HG03432 (cell line): Measurements from ENCODE around the gene TMEM184B.

Experiments used
- ATAC-seq: cut with Tn5 transposase; IDR thresholded peaks from one replicate; pipeline ENCODE4 v1.9.1; 2021; ENCODE audit warnings: mild to moderate bottlenecking, moderate library complexity; ENCODE audit not compliant: unreplicated experiment

Gene TMEM184B

GRCh38 chr22:38272373-38273134 lies at the start of gene TMEM184B:
TMEM184B (minus strand) TSS chr22:38273010; CDS start chr22:38247961, 25,049 bp downstream.
- peak; percentile 80 for ATAC-seq

GRCh38 chr22:38320605-38321402 lies 48.0 kb upstream of the TMEM184B start:
- ATAC-seq = no peak

- no peak for ATAC-seq
Observed at GRCh38 chr22:38318792-38319773, 46.3 kb upstream of the TMEM184B start.

GRCh38 chr22:38317995-38318715 lies 45.3 kb upstream of the TMEM184B start:
- no peak for ATAC-seq

- peak; percentile 51 for ATAC-seq
Observed at GRCh38 chr22:38317122-38317994, 44.5 kb upstream of the TMEM184B start, which contains the start of gene CSNK1E. CSNK1E (minus strand) TSS chr22:38317433; CDS start chr22:38314157, 3,276 bp downstream.

GRCh38 chr22:38316364-38317121 lies 43.7 kb upstream of the TMEM184B start:
- peak; percentile 33 for ATAC-seq

- no peak for ATAC-seq
Observed at GRCh38 chr22:38315823-38316363, 43.1 kb upstream of the TMEM184B start.

GRCh38 chr22:38314933-38315822 lies 42.4 kb upstream of the TMEM184B start:
- no peak for ATAC-seq

GRCh38 chr22:38314051-38314932 lies 41.5 kb upstream of the TMEM184B start:
- ATAC-seq = no peak

GRCh38 chr22:38313384-38313955 lies 40.7 kb upstream of the TMEM184B start:
- ATAC-seq = no peak

GRCh38 chr22:38312261-38312800 lies 39.5 kb upstream of the TMEM184B start:
- no peak for ATAC-seq

- ATAC-seq = no peak
Observed at GRCh38 chr22:38311323-38311620, 38.5 kb upstream of the TMEM184B start.

- no peak for ATAC-seq
Observed at GRCh38 chr22:38310518-38311322, 37.9 kb upstream of the TMEM184B start.

GRCh38 chr22:38309614-38310517 lies 37.1 kb upstream of the TMEM184B start:
- ATAC-seq = no peak
